BE2C (cell line): ENCODE data around the gene TSPAN12.

ENCODE experiments used
- DNase-seq: peaks from one replicate; pipeline ENCODE4 v3.0.0-alpha.2; 2020
- H3K27me3 ChIP-seq: fragments of 250-450 bp; sonication (Bioruptor Pico); 2 replicates; pipeline ENCODE4 v1.5.1; 2020; ENCODE audit warnings: mild to moderate bottlenecking
- H3K36me3 ChIP-seq: fragments of 250-450 bp; sonication (Bioruptor Pico); 2 replicates; pipeline ENCODE4 v1.5.1; 2020; ENCODE audit warnings: mild to moderate bottlenecking
- H3K4me1 ChIP-seq: fragments of 250-450 bp; sonication (Bioruptor Pico); 2 replicates; pipeline ENCODE4 v1.5.1; 2020
- H3K4me3 ChIP-seq: 2 replicates; pipeline ENCODE4 v1.5.1; 2011; ENCODE audit warnings: low read depth, low read length
- H3K9me3 ChIP-seq: fragments of 250-450 bp; sonication (Bioruptor Pico); 2 replicates; pipeline ENCODE4 v1.5.1; 2020
- CTCF ChIP-seq: IDR thresholded peaks from 2 replicates; pipeline ENCODE4 v1.5.1; 2012; ENCODE audit warnings: mild to moderate bottlenecking, low read depth, low read length

Gene TSPAN12

GRCh38 chr7:120829487-120829886 lies 28.5 kb downstream of the TSPAN12 start:
- Histone ChIP-seq H3K4me1 (no peaks in the 10 kb centered on the region), H3K36me3 (no peaks in the 10 kb centered on the region), H3K9me3 (no peaks in the 10 kb centered on the region), H3K27me3 (0 out of 2 replicates have a peak, but pooled peaks cover 4% of the 10 kb centered on the region), H3K4me3 (no peak overlapping the region)
- TF ChIP-seq CTCF, result no peak
- no peak for DNase-seq

GRCh38 chr7:120828528-120828927 lies 29.4 kb downstream of the TSPAN12 start:
- no peak for TF ChIP-seq CTCF
- Histone ChIP-seq H3K36me3 (no peaks in the 10 kb centered on the region), H3K27me3 (0 out of 2 replicates have a peak, but pooled peaks cover 4% of the 10 kb centered on the region), H3K4me3 (no peak overlapping the region), H3K9me3 (no peaks in the 10 kb centered on the region), H3K4me1 (no peaks in the 10 kb centered on the region)
- no peak for DNase-seq

GRCh38 chr7:120827371-120828118 lies 30.4 kb downstream of the TSPAN12 start:
- DNase-seq, result no peak
- Histone ChIP-seq H3K4me3 (no peak overlapping the region), H3K27me3 (peaks cover 6% of the 10 kb centered on the region; the same call in 1 of the 2 replicates), H3K4me1 (no peaks in the 10 kb centered on the region), H3K36me3 (no peaks in the 10 kb centered on the region), H3K9me3 (no peaks in the 10 kb centered on the region)
- TF ChIP-seq CTCF, result no peak

GRCh38 chr7:120825576-120825975 lies 32.4 kb downstream of the TSPAN12 start:
- no peaks in the 10 kb centered on the region for H3K9me3 ChIP-seq
- H3K4me3 ChIP-seq, result no peak overlapping the region
- H3K36me3 ChIP-seq, result no peaks in the 10 kb centered on the region
- no peak for TF ChIP-seq CTCF
- no peak for DNase-seq
- H3K4me1 ChIP-seq, result no peaks in the 10 kb centered on the region
- H3K27me3 ChIP-seq, result peaks cover 6% of the 10 kb centered on the region; the same call in 1 of the 2 replicates

GRCh38 chr7:120825152-120825551 lies 32.8 kb downstream of the TSPAN12 start:
- no peak for DNase-seq
- TF ChIP-seq CTCF, result no peak
- Histone ChIP-seq H3K27me3 (peaks cover 6% of the 10 kb centered on the region; the same call in 1 of the 2 replicates), H3K4me1 (no peaks in the 10 kb centered on the region), H3K36me3 (no peaks in the 10 kb centered on the region), H3K4me3 (no peak overlapping the region), H3K9me3 (no peaks in the 10 kb centered on the region)

- TF ChIP-seq CTCF, result no peak
- H3K27me3 ChIP-seq, result peaks cover 5% of the 10 kb centered on the region
- no peaks in the 10 kb centered on the region for H3K9me3 ChIP-seq
- no peak overlapping the region for H3K4me3 ChIP-seq
- no peaks in the 10 kb centered on the region for H3K36me3 ChIP-seq
- H3K4me1 ChIP-seq, result no peaks in the 10 kb centered on the region
- DNase-seq, result no peak
Measured at GRCh38 chr7:120819861-120820260, 38.1 kb downstream of the TSPAN12 start.
